Activated naive CD4-positive, alpha-beta T cell treated with anti-CD3 and anti-CD28 coated beads, Interleukin-2, amount 50 U/mL, for 72 hours (primary cell): ENCODE data around the gene NES. TPM values are rescaled to one million over a fixed set of nuclear protein-coding genes. Genes with fewer than 3 reads are reported as not detected.

Experiments used
- ATAC-seq, 2 donors: fragments of 150-1000 bp; cut with Tn5 transposase; 2 replicates each; pipeline ENCODE4 v1.10.0; 2021; ENCODE audit warnings: mild to moderate bottlenecking in 2 of 2, moderate library complexity in 2 of 2
- DNase-seq, 2 donors: peaks; one replicate each; pipeline ENCODE4 v3.0.0; 2021 to 2022; ENCODE audit warnings: low spot score in 2 of 2
- H3K27ac Mint-ChIP-seq, 2 donors: one replicate each; pipeline ENCODE4 v1.8.0; 2022; ENCODE audit warnings: mild to moderate bottlenecking in 2 of 2, mixed read lengths in 2 of 2
- H3K36me3 Mint-ChIP-seq, 2 donors: one replicate each; pipeline ENCODE4 v1.8.0; 2022; ENCODE audit warnings: mixed read lengths in 2 of 2
- H3K9me3 Mint-ChIP-seq, 2 donors: one replicate each; pipeline ENCODE4 v1.8.0; 2022; ENCODE audit warnings: mixed read lengths in 2 of 2
- total RNA-seq, 2 donors: library from RNA; stranded (reverse); gene quantifications; one replicate each; pipeline ENCODE4 v1.2.3, GENCODE V29; 2022

NES gene
- total RNA-seq, 2 donors from 2014 or later: not detected

GRCh38 chr1:156706657-156707416, 29.6 kb upstream of the NES start:
- no peaks in the 10 kb centered on the region for H3K9me3 Mint-ChIP-seq
- no peak for ATAC-seq
- H3K36me3 Mint-ChIP-seq: no peaks in the 10 kb centered on the region
- DNase-seq: no peak
- H3K27ac Mint-ChIP-seq: no peak overlapping the region

- ATAC-seq (peak; percentile 64 to 82), DNase-seq (peak; percentile 61 to 83)
- Mint-ChIP-seq H3K9me3 (no peaks in the 10 kb centered on the region), H3K27ac (peak overlapping the region; percentile 36 to 76), H3K36me3 (no peaks in the 10 kb centered on the region)
Measured at GRCh38 chr1:156705918-156706656, 28.9 kb upstream of the NES start.

- ATAC-seq (peak; percentile 27 to 47), DNase-seq (no peak)
- Mint-ChIP-seq H3K27ac (peak within 1 kb of the TSS; percentile 36 to 76), H3K9me3 (no peaks in the 10 kb centered on the region), H3K36me3 (no peaks in the 10 kb centered on the region)
Measured at GRCh38 chr1:156705321-156705917, 28.2 kb upstream of the NES start, which contains the start of gene CRABP2. Gene CRABP2 (minus strand): TSS chr1:156705583. CDS start chr1:156705446, 137 bp downstream.

DNA sequence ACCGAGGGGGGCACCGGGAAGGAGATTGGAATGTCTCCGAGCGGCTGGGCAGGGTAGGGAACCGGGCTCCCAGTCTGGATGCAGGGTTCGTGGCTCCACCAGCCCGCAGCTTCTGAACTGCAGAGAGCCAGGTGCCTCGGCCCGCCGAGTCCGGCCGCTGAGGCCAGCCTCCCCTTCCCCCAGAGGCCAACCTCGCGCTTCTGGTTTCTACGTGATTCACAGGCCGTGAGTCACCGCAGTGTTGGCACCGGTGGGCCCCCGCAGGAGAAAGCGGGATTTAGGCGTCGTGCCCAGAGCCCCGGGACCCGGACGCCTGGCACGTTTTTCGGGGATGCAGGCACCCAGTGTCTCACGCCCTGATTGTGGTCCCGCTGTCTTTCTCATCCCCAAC, 27.7 kb upstream of the NES start:
- Mint-ChIP-seq H3K9me3 (no peaks in the 10 kb centered on the region), H3K36me3 (no peaks in the 10 kb centered on the region), H3K27ac (no peak overlapping the region)
- peak; percentile 42 to 75 for ATAC-seq
- DNase-seq: peak in 1 of 2 donors; percentile 60

DNA sequence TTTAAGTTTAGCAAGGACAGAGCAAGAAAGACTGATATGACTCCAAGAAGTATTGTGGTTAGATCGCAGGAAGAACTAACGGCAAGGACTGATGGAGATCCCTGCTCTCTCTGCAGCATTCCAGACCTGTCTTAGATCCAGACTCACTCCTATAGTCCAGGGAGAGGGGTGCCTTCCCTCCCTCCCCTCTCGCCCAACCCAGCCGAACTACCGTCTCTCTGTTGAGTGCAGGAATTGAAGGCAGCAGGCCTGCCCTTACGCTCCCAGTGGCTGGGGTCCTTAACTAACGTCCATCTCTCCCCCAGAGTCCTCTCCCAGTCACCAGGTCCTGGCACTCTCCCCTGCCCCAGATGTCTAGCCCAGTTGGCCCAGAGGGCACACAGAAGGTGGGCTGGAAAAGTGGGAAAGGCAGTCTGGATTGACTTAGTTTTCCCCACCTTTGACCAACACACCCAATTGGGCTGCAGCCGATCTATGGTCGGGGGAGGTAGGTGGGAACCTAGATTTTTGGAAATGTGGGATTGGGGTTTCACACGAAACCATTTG, 27.0 kb upstream of the NES start:
- DNase-seq: no peak
- Mint-ChIP-seq H3K9me3 (no peaks in the 10 kb centered on the region), H3K36me3 (no peaks in the 10 kb centered on the region), H3K27ac (no peak overlapping the region)
- no peak for ATAC-seq

DNA sequence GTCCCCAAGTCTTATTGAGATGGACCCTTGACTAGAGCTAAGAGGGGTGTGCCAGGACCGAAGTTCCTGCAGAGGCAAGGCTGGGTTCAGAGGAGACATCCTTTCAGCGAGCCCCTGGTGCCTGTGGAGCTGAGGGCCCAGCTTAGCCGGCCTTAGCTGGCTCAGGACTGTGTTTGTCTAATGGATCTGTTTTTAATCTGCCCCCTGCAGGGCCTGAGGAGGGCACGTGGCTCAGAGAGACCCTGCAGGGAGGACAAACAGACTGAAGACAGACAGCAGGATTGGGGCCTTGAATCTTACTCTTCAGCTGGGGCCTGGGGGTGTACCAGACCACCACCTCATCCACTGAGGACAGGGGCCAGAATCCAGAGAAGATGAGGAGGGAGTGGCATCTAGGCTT, 26.5 kb upstream of the NES start:
- DNase-seq (no peak), ATAC-seq (no peak)
- H3K36me3 Mint-ChIP-seq: no peaks in the 10 kb centered on the region
- no peaks in the 10 kb centered on the region for H3K9me3 Mint-ChIP-seq
- no peak overlapping the region for H3K27ac Mint-ChIP-seq

GRCh38 chr1:156703336-156703735, 26.1 kb upstream of the NES start:
- no peak overlapping the region for H3K27ac Mint-ChIP-seq
- DNase-seq: no peak
- no peak for ATAC-seq
- no peaks in the 10 kb centered on the region for H3K36me3 Mint-ChIP-seq
- H3K9me3 Mint-ChIP-seq: no peaks in the 10 kb centered on the region

- H3K9me3 Mint-ChIP-seq: no peaks in the 10 kb centered on the region
Measured at GRCh38 chr1:156700736-156701531, 23.7 kb upstream of the NES start.

GRCh38 chr1:156698995-156699394, 21.8 kb upstream of the NES start:
- H3K27ac Mint-ChIP-seq: no peak overlapping the region

More at GRCh38 chr1:156700736-156701531, 23.7 kb upstream of the NES start:
- ATAC-seq (no peak), DNase-seq (no peak)
- Mint-ChIP-seq H3K27ac (no peak overlapping the region), H3K36me3 (no peaks in the 10 kb centered on the region)

GRCh38 chr1:156697481-156697880, 20.3 kb upstream of the NES start:
- Mint-ChIP-seq H3K9me3 (no peaks in the 10 kb centered on the region), H3K36me3 (no peaks in the 10 kb centered on the region), H3K27ac (no peak overlapping the region)
- DNase-seq: no peak
- ATAC-seq: no peak

More at GRCh38 chr1:156698995-156699394, 21.8 kb upstream of the NES start:
- Mint-ChIP-seq H3K9me3 (no peaks in the 10 kb centered on the region), H3K36me3 (no peaks in the 10 kb centered on the region)
- no peak for DNase-seq
- ATAC-seq: no peak

GRCh38 chr1:156696755-156697154, 19.5 kb upstream of the NES start:
- no peak for ATAC-seq
- Mint-ChIP-seq H3K9me3 (no peaks in the 10 kb centered on the region), H3K27ac (no peak overlapping the region), H3K36me3 (no peaks in the 10 kb centered on the region)
- no peak for DNase-seq

DNA sequence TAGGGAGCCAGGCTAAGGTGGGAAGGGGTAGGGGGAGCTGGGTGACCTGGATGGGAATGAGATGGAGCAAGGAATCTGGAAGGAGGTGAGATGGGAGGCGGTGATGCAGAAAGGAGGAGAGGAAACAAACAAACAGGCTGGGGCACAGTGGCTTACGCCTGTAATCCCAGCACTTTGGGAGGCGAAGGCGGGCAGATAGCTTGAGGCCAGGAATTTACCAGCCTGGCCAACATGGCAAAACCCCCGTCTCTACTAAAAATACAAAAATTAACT, 17.4 kb upstream of the NES start:
- Mint-ChIP-seq H3K36me3 (no peaks in the 10 kb centered on the region), H3K27ac (no peak overlapping the region), H3K9me3 (no peaks in the 10 kb centered on the region)
- ATAC-seq (no peak), DNase-seq (no peak)

- Mint-ChIP-seq H3K9me3 (no peaks in the 10 kb centered on the region), H3K36me3 (no peaks in the 10 kb centered on the region), H3K27ac (no peak overlapping the region)
- DNase-seq (no peak), ATAC-seq (no peak)
Measured at GRCh38 chr1:156693848-156694689, 16.9 kb upstream of the NES start.

DNA sequence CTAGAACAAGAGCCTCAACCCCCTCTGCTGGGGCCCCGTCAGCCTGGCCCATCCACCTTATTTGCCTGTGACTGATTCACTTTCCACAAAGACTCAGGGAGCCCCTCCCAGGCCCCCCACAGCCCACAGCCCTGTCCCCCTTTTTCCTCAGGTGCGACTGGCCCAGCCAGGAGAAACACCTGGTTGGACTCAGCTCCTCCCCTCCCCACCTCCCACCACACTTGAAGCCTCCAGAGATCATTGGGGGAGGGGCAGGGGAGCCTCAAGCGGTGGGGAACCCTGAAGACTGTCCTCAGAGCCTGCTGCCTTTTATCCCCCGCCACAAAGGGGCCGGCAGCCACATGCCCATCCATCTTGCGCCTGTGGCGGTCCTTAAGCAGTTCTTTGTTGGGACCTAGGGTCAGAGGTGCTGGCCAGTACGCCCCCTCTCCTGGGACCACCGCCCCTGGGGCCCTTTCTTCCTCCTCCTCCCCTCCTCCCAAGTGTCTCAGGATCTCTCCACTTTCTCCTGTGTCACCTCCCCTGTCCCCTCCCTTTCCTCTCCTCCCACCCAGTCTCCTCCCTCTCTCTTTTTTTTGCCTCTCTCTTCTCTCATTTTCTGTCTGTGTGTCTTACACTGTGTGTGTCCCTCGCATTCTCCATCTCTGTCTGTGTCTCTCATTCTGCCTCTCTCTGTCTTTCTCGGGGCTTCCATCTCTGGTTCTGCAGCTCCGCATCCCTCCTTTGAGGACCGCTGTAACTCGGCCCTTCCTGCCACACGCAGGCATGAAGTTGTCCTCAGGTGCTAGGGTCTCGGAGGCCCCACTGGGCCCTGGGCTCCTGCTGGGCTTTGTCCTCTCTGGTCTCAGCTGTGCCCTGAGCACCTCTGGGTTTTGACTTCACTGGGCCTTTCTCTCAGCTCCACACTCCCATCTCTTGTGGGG, 16.0 kb upstream of the NES start:
- ATAC-seq: no peak
- no peak for DNase-seq
- no peaks in the 10 kb centered on the region for H3K36me3 Mint-ChIP-seq
- no peaks in the 10 kb centered on the region for H3K9me3 Mint-ChIP-seq
- H3K27ac Mint-ChIP-seq: no peak overlapping the region

DNA sequence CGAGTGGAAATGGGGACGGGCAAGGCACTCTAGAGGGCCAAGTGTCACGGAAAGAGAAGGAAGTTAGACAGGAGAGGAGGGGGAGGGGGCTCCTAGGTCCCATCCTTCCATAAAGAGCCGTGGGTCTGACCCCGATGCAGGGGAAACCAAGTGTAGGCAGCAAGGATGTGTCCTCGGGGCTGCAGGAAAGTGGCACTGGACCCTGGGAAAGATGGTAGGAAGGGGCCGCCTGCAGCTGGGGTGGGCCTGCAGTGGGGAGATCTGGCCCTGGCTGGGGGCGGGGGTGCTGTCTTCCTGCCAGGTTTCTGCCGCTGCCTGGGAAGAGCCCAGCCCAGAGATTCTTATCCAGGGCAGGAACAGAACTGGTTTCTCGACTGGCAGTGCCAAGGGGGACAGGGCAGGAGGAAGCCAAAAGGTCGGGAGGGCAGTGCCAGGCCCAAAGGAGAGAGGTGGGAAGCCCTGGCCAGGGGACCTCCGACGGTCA, 15.3 kb upstream of the NES start:
- ATAC-seq (no peak), DNase-seq (no peak)
- Mint-ChIP-seq H3K36me3 (no peaks in the 10 kb centered on the region), H3K9me3 (no peaks in the 10 kb centered on the region), H3K27ac (no peak overlapping the region)
